SK-N-SH (cell line): ENCODE measurements around the gene ENTR1. TPM values are rescaled to one million over a fixed set of nuclear protein-coding genes. Genes with fewer than 3 reads are reported as not detected.

ENCODE experiments used
- CTCF ChIA-PET: fragments of 300-600, 350-600 bp; formaldehyde crosslinking; extraction: SDS; loops from one replicate; lab custom pipeline; 2021; lab: Yijun Ruan, JAX
- POLR2A ChIA-PET: fragments of 350-600 bp; sonication (Branson Sonifier 250); formaldehyde crosslinking; extraction: SDS; loops from one replicate; lab custom pipeline; 2020; ENCODE audit warnings: antibody characterized with exemption, inconsistent platforms; lab: Yijun Ruan, JAX
- DNase-seq: peaks from one replicate; pipeline ENCODE4 v3.0.0; 2012
- H2AFZ ChIP-seq: fragments of 200-600 bp; sonication (generic); 2 replicates; pipeline ENCODE4 v1.8.1; 2016; ENCODE audit warnings: antibody characterized with exemption, mild to moderate bottlenecking, low read depth
- H3F3A ChIP-seq: fragments of 200-600 bp; sonication (generic); replicated peaks from 2 replicates; pipeline ENCODE3; 2016; ENCODE audit warnings: antibody characterized with exemption, mild to moderate bottlenecking; ENCODE audit not compliant: insufficient read depth
- H3K27ac ChIP-seq, 2 experiments: fragments of 200-500 bp in 1 of 2; fragments of 200-600 bp in 1 of 2; sonication (Bioruptor generic) in 1 of 2; sonication (generic), shearing (Covaris generic) in 1 of 2; 2 replicates each; pipeline versions ENCODE4 v1.5.1 to v1.6.1; 2014 to 2016; ENCODE audit warnings: low read depth in 2 of 2, inconsistent platforms in 1 of 2, low read length in 1 of 2, mild to moderate bottlenecking in 1 of 2, mixed read lengths in 1 of 2
- H3K27me3 ChIP-seq: fragments of 200-600 bp; sonication (generic), shearing (Covaris generic); 2 replicates; pipeline ENCODE4 v1.6.1; 2016; ENCODE audit warnings: mixed run types; ENCODE audit not compliant: insufficient read depth
- H3K36me3 ChIP-seq, 2 experiments: fragments of 200-500 bp in 1 of 2; fragments of 200-600 bp in 1 of 2; sonication (Bioruptor generic) in 1 of 2; sonication (generic) in 1 of 2; replicated peaks in 1 of 2; 2 replicates each; pipeline versions ENCODE3 to v1.5.1; 2014 to 2016; ENCODE audit warnings: low read length in 1 of 2, mild to moderate bottlenecking in 1 of 2; ENCODE audit not compliant: insufficient read depth in 2 of 2, control insufficient read depth in 1 of 2
- H3K4me1 ChIP-seq, 2 experiments: fragments of 200-500 bp in 1 of 2; fragments of 200-600 bp in 1 of 2; sonication (Bioruptor generic) in 1 of 2; sonication (generic), shearing (Covaris generic) in 1 of 2; 2 replicates each; pipeline versions ENCODE4 v1.5.1 to v1.6.1; 2014 to 2016; ENCODE audit warnings: low read depth in 1 of 2, low read length in 1 of 2, mixed run types in 1 of 2; ENCODE audit not compliant: insufficient read depth in 2 of 2, control insufficient read depth in 1 of 2
- H3K4me2 ChIP-seq: fragments of 200-600 bp; sonication (generic), shearing (Covaris generic); 2 replicates; pipeline ENCODE4 v1.6.1; 2017; ENCODE audit warnings: mixed run types
- H3K4me3 ChIP-seq, 2 experiments: fragments of 200-500 bp in 1 of 2; fragments of 200-600 bp in 1 of 2; sonication (Bioruptor generic) in 1 of 2; sonication (generic), shearing (Covaris generic) in 1 of 2; 2 replicates each; pipeline versions ENCODE4 v1.5.1 to v1.8.1; 2014 to 2016; ENCODE audit warnings: low read depth in 2 of 2, inconsistent platforms in 1 of 2, low read length in 1 of 2, mild to moderate bottlenecking in 1 of 2, mixed read lengths in 1 of 2, moderate library complexity in 1 of 2
- H3K79me2 ChIP-seq: fragments of 200-600 bp; sonication (generic); 2 replicates; pipeline ENCODE4 v1.8.1; 2017; ENCODE audit warnings: mild to moderate bottlenecking; ENCODE audit not compliant: insufficient read depth
- H3K9ac ChIP-seq: fragments of 200-600 bp; sonication (generic); 2 replicates; pipeline ENCODE4 v1.6.1; 2017; ENCODE audit warnings: mixed run types
- H3K9me2 ChIP-seq: fragments of 200-600 bp; sonication (generic); 2 replicates; pipeline ENCODE4 v1.6.1; 2017; ENCODE audit warnings: mixed run types
- H3K9me3 ChIP-seq: fragments of 200-600 bp; sonication (generic); 2 replicates; pipeline ENCODE4 v1.6.1; 2017; ENCODE audit warnings: mixed run types, mild to moderate bottlenecking, moderate library complexity
- H4K20me1 ChIP-seq: fragments of 200-600 bp; sonication (generic); 2 replicates; pipeline ENCODE4 v1.6.1; 2017; ENCODE audit warnings: mild to moderate bottlenecking, mixed run types; ENCODE audit not compliant: insufficient read depth
- EP300 ChIP-seq, 2 experiments: IDR thresholded peaks; 2 replicates each; pipeline versions ENCODE4 v1.4.0 to v1.6.1; 2012; ENCODE audit warnings: borderline replicate concordance in 1 of 2, low read depth in 1 of 2, low read length in 1 of 2
- EZH2phosphoT487 ChIP-seq: fragments of 200-600 bp; sonication (generic); IDR thresholded peaks from 2 replicates; pipeline ENCODE4 v1.6.1; 2017; ENCODE audit warnings: low read depth, mixed run types, mild to moderate bottlenecking, antibody characterized with exemption, moderate library complexity, borderline replicate concordance
- FOSL2 ChIP-seq: IDR thresholded peaks from 2 replicates; pipeline ENCODE4 v1.4.0; 2012; ENCODE audit warnings: low read depth, mild to moderate bottlenecking, moderate library complexity, borderline replicate concordance
- FOXJ3 ChIP-seq: sonication (generic); formaldehyde crosslinking; IDR thresholded peaks from 2 replicates; pipeline ENCODE4 v1.5.1; 2020; ENCODE audit warnings: mild to moderate bottlenecking, missing genetic modification reagents
- FOXM1 ChIP-seq: IDR thresholded peaks from 2 replicates; pipeline ENCODE4 v1.4.0; 2012; ENCODE audit warnings: low read depth, mild to moderate bottlenecking
- IRF3 ChIP-seq: fragments of 150-350 bp; IDR thresholded peaks from 2 replicates; pipeline ENCODE4 v1.6.1; 2016; ENCODE audit warnings: mild to moderate bottlenecking, low read depth, low read length
- JUND ChIP-seq: IDR thresholded peaks from 2 replicates; pipeline ENCODE4 v1.4.0; 2012
- MEF2A ChIP-seq: IDR thresholded peaks from 2 replicates; pipeline ENCODE4 v1.4.0; 2012; ENCODE audit warnings: low read depth, borderline replicate concordance
- PBX3 ChIP-seq: IDR thresholded peaks from 2 replicates; pipeline ENCODE4; 2012
- POLR2AphosphoS5 ChIP-seq: IDR thresholded peaks from 2 replicates; pipeline ENCODE4 v1.6.1; 2012; ENCODE audit warnings: low read depth, low read length
- SIN3A ChIP-seq: IDR thresholded peaks from 2 replicates; pipeline ENCODE4 v1.6.1; 2012; ENCODE audit warnings: low read depth, mild to moderate bottlenecking, low read length, moderate library complexity, borderline replicate concordance
- SMC3 ChIP-seq: IDR thresholded peaks from 2 replicates; pipeline ENCODE4 v1.6.1; 2012; ENCODE audit warnings: low read depth, low read length, improper control_type of control experiment
- WGBS: methylation state at CpG from one replicate; pipeline ENCODE4 v1.1.6; 2017; ENCODE audit warnings: low lambda C conversion rate; 5-methylcytosine and 5-hydroxymethylcytosine counted together
- polyA plus RNA-seq, 3 experiments: library from polyadenylated mRNA; depleted of rRNA; stranded (reverse); fragments of >200 nt; gene quantifications; 2 replicates each; pipeline ENCODE4 v1.2.3, GENCODE V29; 2012
- TF ChIP-seq, protein P1 (sequence below): fragments of 150-350 bp; IDR thresholded peaks from 2 replicates; pipeline ENCODE4 v1.6.1; 2017; ENCODE audit warnings: antibody characterized with exemption, low read length, low read depth, borderline replicate concordance
- TF ChIP-seq, protein P2 (sequence below): fragments of 200-600 bp; sonication (generic); IDR thresholded peaks from 2 replicates; pipeline ENCODE4 v1.6.1; 2017; ENCODE audit warnings: antibody characterized with exemption, mild to moderate bottlenecking, moderate library complexity

The ENTR1 gene
- polyA plus RNA-seq, 1 of the 3 experiments (the other 2 are of a cell fraction), result 71.3 TPM

GRCh38 chr9:136411378-136411777 lies 964 bp upstream of the ENTR1 start:
- no peak overlapping the region for H3K27ac ChIP-seq

More at GRCh38 chr9:136411378-136411777, 964 bp upstream of the ENTR1 start:
- no peak for TF ChIP-seq FOSL2
- TF ChIP-seq, protein P1, sequence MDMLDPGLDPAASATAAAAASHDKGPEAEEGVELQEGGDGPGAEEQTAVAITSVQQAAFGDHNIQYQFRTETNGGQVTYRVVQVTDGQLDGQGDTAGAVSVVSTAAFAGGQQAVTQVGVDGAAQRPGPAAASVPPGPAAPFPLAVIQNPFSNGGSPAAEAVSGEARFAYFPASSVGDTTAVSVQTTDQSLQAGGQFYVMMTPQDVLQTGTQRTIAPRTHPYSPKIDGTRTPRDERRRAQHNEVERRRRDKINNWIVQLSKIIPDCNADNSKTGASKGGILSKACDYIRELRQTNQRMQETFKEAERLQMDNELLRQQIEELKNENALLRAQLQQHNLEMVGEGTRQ, result no peak
- no peak for TF ChIP-seq FOXM1
- TF ChIP-seq, protein P2, sequence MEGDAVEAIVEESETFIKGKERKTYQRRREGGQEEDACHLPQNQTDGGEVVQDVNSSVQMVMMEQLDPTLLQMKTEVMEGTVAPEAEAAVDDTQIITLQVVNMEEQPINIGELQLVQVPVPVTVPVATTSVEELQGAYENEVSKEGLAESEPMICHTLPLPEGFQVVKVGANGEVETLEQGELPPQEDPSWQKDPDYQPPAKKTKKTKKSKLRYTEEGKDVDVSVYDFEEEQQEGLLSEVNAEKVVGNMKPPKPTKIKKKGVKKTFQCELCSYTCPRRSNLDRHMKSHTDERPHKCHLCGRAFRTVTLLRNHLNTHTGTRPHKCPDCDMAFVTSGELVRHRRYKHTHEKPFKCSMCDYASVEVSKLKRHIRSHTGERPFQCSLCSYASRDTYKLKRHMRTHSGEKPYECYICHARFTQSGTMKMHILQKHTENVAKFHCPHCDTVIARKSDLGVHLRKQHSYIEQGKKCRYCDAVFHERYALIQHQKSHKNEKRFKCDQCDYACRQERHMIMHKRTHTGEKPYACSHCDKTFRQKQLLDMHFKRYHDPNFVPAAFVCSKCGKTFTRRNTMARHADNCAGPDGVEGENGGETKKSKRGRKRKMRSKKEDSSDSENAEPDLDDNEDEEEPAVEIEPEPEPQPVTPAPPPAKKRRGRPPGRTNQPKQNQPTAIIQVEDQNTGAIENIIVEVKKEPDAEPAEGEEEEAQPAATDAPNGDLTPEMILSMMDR, result no peak
- no peak for TF ChIP-seq PBX3
- TF ChIP-seq SIN3A, result no peak
- no peak for TF ChIP-seq EP300 (IDR thresholded peaks at IDR 0.05; ENCODE audit: borderline replicate concordance in 1 of 2, low read depth in 1 of 2, low read length in 1 of 2)
- no peak for TF ChIP-seq MEF2A
- TF ChIP-seq IRF3, result no peak
- no peak for TF ChIP-seq JUND
- TF ChIP-seq FOXJ3 (CRISPR knock-in tag), result no peak
- TF ChIP-seq POLR2AphosphoS5, result no peak
- no peak for TF ChIP-seq SMC3
- TF ChIP-seq EZH2phosphoT487, result no peak
- TF ChIP-seq, all 33 proteins: peak for 0
- H3F3A ChIP-seq, result peaks cover 3% of the 10 kb centered on the region
- ChIA-PET POLR2A (no interaction called here), CTCF (interaction anchor here (0.6 to 2.2 kb wide), 3 partner anchors 29 to 48 kb away, joined by 3 to 6 read pairs (median 5); no protein-coding TSS in a partner anchor)
- peaks cover 16 to 24% of the 10 kb centered on the region in 2 experiments for H3K4me1 ChIP-seq
- no peaks in the 10 kb centered on the region for H3K9me3 ChIP-seq
- peak overlapping the region; percentile 88 for H3K9ac ChIP-seq
- H3K79me2 ChIP-seq, result peaks cover 71% of the 10 kb centered on the region
- H3K4me2 ChIP-seq, result peak overlapping the region; percentile 96
- no peak overlapping the region for H2AFZ ChIP-seq
- no peak for DNase-seq
- H4K20me1 ChIP-seq, result peaks cover 7% of the 10 kb centered on the region
- WGBS, result 26% methylated on average over 4 of the region's 4 CpGs
- peaks cover 32 to 52% of the 10 kb centered on the region in 2 experiments for H3K36me3 ChIP-seq
- no peaks in the 10 kb centered on the region for H3K27me3 ChIP-seq
- no peaks in the 10 kb centered on the region for H3K9me2 ChIP-seq
- peak overlapping the region; percentile 92 to 98 for H3K4me3 ChIP-seq
